ENCODE results near the gene EREG. TPM values are rescaled to one million over a fixed set of nuclear protein-coding genes. Genes with fewer than 3 reads are reported as not detected.

Gene EREG
- total and polyA plus RNA-seq, 10 of the 15 experiments (the other 5 are each of a cell fraction or from before 2014, with no cell fraction given): not detected

DNA sequence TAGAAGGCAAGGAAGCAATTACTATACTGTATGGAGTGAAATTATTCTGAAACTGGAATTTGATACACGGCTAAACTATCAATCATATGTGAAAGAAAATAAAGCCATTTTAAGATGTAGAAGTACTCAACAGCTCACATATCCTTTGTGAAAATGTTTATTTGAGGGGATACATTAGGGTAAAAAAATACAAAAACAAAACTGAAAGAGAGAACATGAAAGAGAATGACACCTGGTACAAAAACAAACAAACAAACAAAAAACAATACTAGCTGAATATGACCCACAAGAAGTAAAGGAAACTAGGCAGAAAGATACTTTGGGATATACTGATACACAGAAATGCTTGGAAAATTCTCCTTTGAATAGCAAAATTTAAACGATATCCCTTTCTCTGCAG, 59.2 kb downstream of the EREG start:
- Histone ChIP-seq H3K4me3 (no peak overlapping the region), H3K27me3 (replicated peaks in 1 of 2; ENCODE audit: control insufficient read depth in 2 of 2, insufficient read depth in 2 of 2, low read length in 1 of 2) (no peaks in the 10 kb centered on the region), H3K9ac (ENCODE audit: control insufficient read depth, insufficient read depth, low read length) (no peak overlapping the region), H2AFZ (ENCODE audit: control insufficient read depth, low read depth, low read length) (no peak overlapping the region), H4K20me1 (ENCODE audit: control insufficient read depth, insufficient read depth) (no peaks in the 10 kb centered on the region), H3K36me3 (ENCODE audit: control insufficient read depth in 2 of 2, insufficient read depth in 2 of 2, low read length in 1 of 2) (no peaks in the 10 kb centered on the region), H3K9me3 (replicated peaks; ENCODE audit: control insufficient read depth, insufficient read depth, low read length) (no peaks in the 10 kb centered on the region), H3K79me2 (ENCODE audit: control insufficient read depth, insufficient read depth, low read length) (no peaks in the 10 kb centered on the region), H3K27ac (ENCODE audit: control insufficient read depth, insufficient read depth) (no peak overlapping the region), H3K4me1 (ENCODE audit: control insufficient read depth, insufficient read depth, low read length) (no peaks in the 10 kb centered on the region), H3K4me2 (ENCODE audit: control insufficient read depth, insufficient read depth) (no peak overlapping the region)
- no peak for TF ChIP-seq SRF (IDR thresholded peaks at IDR 0.05; ENCODE audit: low read depth in 2 of 2, low read length in 2 of 2)
- TF ChIP-seq MYB (IDR thresholded peaks at IDR 0.05; ENCODE audit: borderline replicate concordance, low read depth, low read length): no peak
- no peak for TF ChIP-seq NBN (IDR thresholded peaks at IDR 0.05)
- no peak for TF ChIP-seq CBFB (IDR thresholded peaks at IDR 0.05; ENCODE audit: low read depth)
- POLR2A ChIA-PET: no interaction called here
- FAIRE-seq: no peak
- CTCF ChIA-PET: no interaction called here
- SMC1A ChIA-PET (ENCODE audit: uncharacterized antibody, unreplicated experiment): no interaction called here
- DNase-seq (ENCODE audit: low read depth, low spot score): no peak
- in situ Hi-C loops (cut with MboI) (no loop called here), intact Hi-C loops (cut with micrococcal nuclease; ENCODE audit: unreplicated experiment) (no loop called here)
- ATAC-seq: no peak
- 72% methylated on average over 2 of the region's 2 CpGs for WGBS (ENCODE audit: insufficient coverage, insufficient replicate concordance, low lambda C conversion rate, missing lambda C conversion rate)
- RAD21 ChIA-PET (ENCODE audit: unreplicated experiment): interaction anchor here (1.7 kb wide), 1 partner anchor 198 kb away, joined by 4 read pairs; no protein-coding TSS in a partner anchor
- no TSS peak for BruUV-seq (replicated peaks)

DNA sequence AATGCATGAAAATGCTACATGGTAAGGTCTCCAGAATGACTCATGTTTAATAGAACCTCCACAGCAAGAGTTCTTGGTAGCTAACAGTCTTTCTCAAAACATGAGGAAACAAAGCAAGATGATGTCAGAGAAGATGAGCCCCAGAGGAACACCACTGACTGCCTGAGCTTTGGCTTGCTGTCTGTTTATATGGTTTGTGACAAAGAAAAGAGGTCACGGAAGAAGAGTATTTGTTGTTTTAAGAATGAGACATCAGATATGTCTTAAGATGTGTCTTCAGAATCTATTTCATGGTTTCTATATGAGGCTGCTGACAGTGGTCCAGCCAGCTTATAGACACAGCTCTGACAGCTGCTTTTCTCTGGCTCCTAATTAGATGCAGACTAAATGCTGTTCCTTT, 61.2 kb downstream of the EREG start:
- SMC1A ChIA-PET (ENCODE audit: uncharacterized antibody, unreplicated experiment): interaction anchor here (1.4 kb wide), 1 partner anchor 45 kb away, joined by 3 read pairs; no protein-coding TSS in a partner anchor
- BruUV-seq (replicated peaks): no TSS peak
- H2AFZ ChIP-seq (ENCODE audit: control insufficient read depth, low read depth, low read length): no peak overlapping the region
- 55% methylated on average over 1 of the region's 1 CpG for WGBS (ENCODE audit: insufficient coverage, insufficient replicate concordance, low lambda C conversion rate, missing lambda C conversion rate)
- H3K4me3 ChIP-seq: no peak overlapping the region
- POLR2A ChIA-PET: no interaction called here
- FAIRE-seq: no peak
- intact Hi-C loops (cut with micrococcal nuclease; ENCODE audit: unreplicated experiment) (no loop called here), in situ Hi-C loops (cut with MboI) (no loop called here)
- no peaks in the 10 kb centered on the region for H4K20me1 ChIP-seq (ENCODE audit: control insufficient read depth, insufficient read depth)
- no peak for TF ChIP-seq NBN (IDR thresholded peaks at IDR 0.05)
- no peak for DNase-seq (ENCODE audit: low read depth, low spot score)
- RAD21 ChIA-PET (ENCODE audit: unreplicated experiment): no interaction called here
- CTCF ChIA-PET: interaction anchor here (0.7 kb wide), 1 partner anchor 156 kb away, joined by 3 read pairs; no protein-coding TSS in a partner anchor
- H3K9me3 ChIP-seq (replicated peaks; ENCODE audit: control insufficient read depth, insufficient read depth, low read length): no peaks in the 10 kb centered on the region
- no peaks in the 10 kb centered on the region for H3K4me1 ChIP-seq (ENCODE audit: control insufficient read depth, insufficient read depth, low read length)
- H3K79me2 ChIP-seq (ENCODE audit: control insufficient read depth, insufficient read depth, low read length): no peaks in the 10 kb centered on the region
- no peaks in the 10 kb centered on the region for H3K36me3 ChIP-seq (ENCODE audit: control insufficient read depth in 2 of 2, insufficient read depth in 2 of 2, low read length in 1 of 2)
- H3K27ac ChIP-seq (ENCODE audit: control insufficient read depth, insufficient read depth): no peak overlapping the region
- H3K4me2 ChIP-seq (ENCODE audit: control insufficient read depth, insufficient read depth): no peak overlapping the region
- H3K9ac ChIP-seq (ENCODE audit: control insufficient read depth, insufficient read depth, low read length): no peak overlapping the region
- ATAC-seq: no peak
- H3K27me3 ChIP-seq (replicated peaks in 1 of 2; ENCODE audit: control insufficient read depth in 2 of 2, insufficient read depth in 2 of 2, low read length in 1 of 2): no peaks in the 10 kb centered on the region

Data from GM12878 (cell line).